Loucy (cell line): ENCODE data around the gene PLEKHG4B.

Experiments
- CTCF ChIP-seq: fragments of 200-600 bp; sonication (generic); conservative IDR thresholded peaks from 2 replicates; pipeline ENCODE4 v1.5.1; 2014; ENCODE audit warnings: mild to moderate bottlenecking, antibody characterized with exemption, low read length
- EZH2phosphoT487 ChIP-seq: fragments of 200-600 bp; IDR thresholded peaks from 2 replicates; pipeline ENCODE4 v1.6.1; 2018; ENCODE audit warnings: antibody characterized with exemption, mild to moderate bottlenecking, moderate library complexity, borderline replicate concordance

- TF ChIP-seq CTCF (no peak), EZH2phosphoT487 (no peak)
These were observed 115.1 kb downstream of the PLEKHG4B start for GRCh38 chr5:206927-207536.
